Peyer's patch (tissue), 4 donors: Measurements from ENCODE around the gene GARS1.

Source experiments
- CTCF ChIP-seq, 6 experiments: fragments of 450-650 bp in 4 of 6; fragments of 200-600 bp in 2 of 6; sonication (generic) in 1 of 6; IDR thresholded peaks; one replicate each; pipeline ENCODE4 v1.5.1; 2017 to 2019; ENCODE audit warnings: antibody characterized with exemption in 6 of 6, mild to moderate bottlenecking in 3 of 6, moderate library complexity in 1 of 6
- POLR2A ChIP-seq, 2 donors: fragments of 450-650 bp; IDR thresholded peaks; one replicate each; pipeline ENCODE4 v1.5.1; 2017; ENCODE audit warnings: antibody characterized with exemption in 2 of 2, mild to moderate bottlenecking in 2 of 2, moderate library complexity in 2 of 2

DNA sequence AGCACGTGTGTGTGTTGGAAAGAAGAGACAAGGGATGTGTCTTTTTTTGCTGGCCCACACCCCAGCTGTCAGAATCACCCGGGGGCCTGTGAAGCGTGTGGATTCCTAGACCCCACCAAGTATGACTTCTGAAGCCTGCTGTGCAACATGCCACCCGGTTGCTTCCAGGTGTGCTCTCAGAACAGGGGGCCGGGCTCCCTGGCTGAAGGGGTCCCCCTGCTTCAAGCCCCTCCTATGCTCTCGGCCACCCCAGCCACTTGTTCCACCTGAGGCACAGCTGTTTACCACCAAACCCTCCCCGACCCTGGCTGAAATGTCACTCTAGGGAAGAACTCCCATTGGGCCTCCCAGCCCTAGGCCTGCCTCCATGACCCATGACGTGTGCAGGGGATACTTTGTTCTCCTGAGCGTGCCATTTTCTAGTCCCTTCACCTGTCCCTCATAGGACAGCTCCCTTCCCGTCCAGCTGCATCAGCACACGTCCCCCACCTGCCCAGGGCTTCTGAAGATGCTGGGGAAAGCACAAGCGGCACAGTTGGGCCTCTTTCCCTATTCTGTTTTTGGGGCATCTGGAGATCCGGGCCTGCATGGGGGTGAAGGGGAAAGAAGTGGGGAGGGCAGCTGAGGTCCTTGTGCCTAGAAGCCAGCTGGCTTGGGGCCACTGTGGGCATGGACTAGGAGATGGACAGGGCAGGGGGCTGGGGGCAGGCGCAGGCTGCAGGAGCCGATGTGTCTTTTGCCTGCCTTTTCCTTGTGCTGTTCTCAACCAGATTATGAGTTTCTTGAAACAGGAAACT is 54.3 kb downstream of the GARS1 start:
- TF ChIP-seq CTCF (IDR thresholded peaks at IDR 0.05) (no peak), POLR2A (IDR thresholded peaks at IDR 0.05) (no peak)
